Neutrophil (primary cell): ENCODE results near the gene KIF6.

ENCODE experiments used
- H3K27ac ChIP-seq: fragments of 200-600 bp; sonication (generic); 2 replicates; pipeline ENCODE4 v1.5.1; 2016; ENCODE audit warnings: mild to moderate bottlenecking, moderate library complexity
- H3K27me3 ChIP-seq: fragments of 200-600 bp; sonication (generic); 2 replicates; pipeline ENCODE4 v1.6.0; 2016; ENCODE audit warnings: mild to moderate bottlenecking
- H3K36me3 ChIP-seq: fragments of 200-600 bp; sonication (generic); 2 replicates; pipeline ENCODE4 v1.5.1; 2017
- H3K4me1 ChIP-seq, 2 experiments: fragments of 200-600 bp in 1 of 2; sonication (generic) in 1 of 2; 1 replicate in 1 of 2; 2 replicates in 1 of 2; pipeline versions ENCODE4 v1.5.1 to v1.6.1; 2013 to 2016; ENCODE audit warnings: low read depth in 1 of 2, low read length in 1 of 2, mild to moderate bottlenecking in 1 of 2, moderate library complexity in 1 of 2; ENCODE audit not compliant: control insufficient read depth in 1 of 2, insufficient read depth in 1 of 2
- H3K4me3 ChIP-seq, 2 experiments: fragments of 200-600 bp in 1 of 2; sonication (generic) in 1 of 2; 1 replicate in 1 of 2; 2 replicates in 1 of 2; pipeline ENCODE4 v1.5.1; 2013 to 2016; ENCODE audit warnings: low read depth in 1 of 2, low read length in 1 of 2, mild to moderate bottlenecking in 1 of 2, moderate library complexity in 1 of 2
- H3K9me3 ChIP-seq: fragments of 200-600 bp; sonication (generic); 2 replicates; pipeline ENCODE4 v1.5.1; 2016
- TF ChIP-seq, protein P1 (sequence below): fragments of 200-600 bp; sonication (generic); IDR thresholded peaks from 2 replicates; pipeline ENCODE4 v1.5.1; 2016; ENCODE audit warnings: antibody characterized with exemption

Gene KIF6

GRCh38 chr6:39320363-39320984 lies 404.7 kb downstream of the KIF6 start:
- Histone ChIP-seq H3K4me1 (no peaks in the 10 kb centered on the region), H3K27ac (no peak overlapping the region), H3K4me3 (no peak overlapping the region), H3K9me3 (no peaks in the 10 kb centered on the region), H3K36me3 (no peaks in the 10 kb centered on the region), H3K27me3 (peaks cover 66% of the 10 kb centered on the region)
- TF ChIP-seq, protein P1, sequence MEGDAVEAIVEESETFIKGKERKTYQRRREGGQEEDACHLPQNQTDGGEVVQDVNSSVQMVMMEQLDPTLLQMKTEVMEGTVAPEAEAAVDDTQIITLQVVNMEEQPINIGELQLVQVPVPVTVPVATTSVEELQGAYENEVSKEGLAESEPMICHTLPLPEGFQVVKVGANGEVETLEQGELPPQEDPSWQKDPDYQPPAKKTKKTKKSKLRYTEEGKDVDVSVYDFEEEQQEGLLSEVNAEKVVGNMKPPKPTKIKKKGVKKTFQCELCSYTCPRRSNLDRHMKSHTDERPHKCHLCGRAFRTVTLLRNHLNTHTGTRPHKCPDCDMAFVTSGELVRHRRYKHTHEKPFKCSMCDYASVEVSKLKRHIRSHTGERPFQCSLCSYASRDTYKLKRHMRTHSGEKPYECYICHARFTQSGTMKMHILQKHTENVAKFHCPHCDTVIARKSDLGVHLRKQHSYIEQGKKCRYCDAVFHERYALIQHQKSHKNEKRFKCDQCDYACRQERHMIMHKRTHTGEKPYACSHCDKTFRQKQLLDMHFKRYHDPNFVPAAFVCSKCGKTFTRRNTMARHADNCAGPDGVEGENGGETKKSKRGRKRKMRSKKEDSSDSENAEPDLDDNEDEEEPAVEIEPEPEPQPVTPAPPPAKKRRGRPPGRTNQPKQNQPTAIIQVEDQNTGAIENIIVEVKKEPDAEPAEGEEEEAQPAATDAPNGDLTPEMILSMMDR: no peak

GRCh38 chr6:39319621-39320362 lies 405.4 kb downstream of the KIF6 start:
- Histone ChIP-seq H3K27ac (no peak overlapping the region), H3K27me3 (peaks cover 73% of the 10 kb centered on the region), H3K9me3 (no peaks in the 10 kb centered on the region), H3K4me3 (no peak overlapping the region), H3K36me3 (no peaks in the 10 kb centered on the region), H3K4me1 (peaks cover 0 to 5% of the 10 kb centered on the region in 2 experiments)
- TF ChIP-seq, protein P1: no peak

GRCh38 chr6:39317256-39317655 lies 408.0 kb downstream of the KIF6 start:
- Histone ChIP-seq H3K4me1 (peaks cover 14 to 17% of the 10 kb centered on the region in 2 experiments), H3K27me3 (peaks cover 92% of the 10 kb centered on the region), H3K27ac (no peak overlapping the region), H3K9me3 (no peaks in the 10 kb centered on the region), H3K36me3 (no peaks in the 10 kb centered on the region), H3K4me3 (no peak overlapping the region)
- TF ChIP-seq, protein P1: no peak

GRCh38 chr6:39314273-39314795 lies 410.9 kb downstream of the KIF6 start, which contains the start of gene KCNK17:
Gene KCNK17, minus strand, starts transcription at chr6:39314419. Its CDS starts 99 bp downstream, at chr6:39314320.
- peaks cover 94% of the 10 kb centered on the region for H3K27me3 ChIP-seq
- TF ChIP-seq, protein P1: no peak

DNA sequence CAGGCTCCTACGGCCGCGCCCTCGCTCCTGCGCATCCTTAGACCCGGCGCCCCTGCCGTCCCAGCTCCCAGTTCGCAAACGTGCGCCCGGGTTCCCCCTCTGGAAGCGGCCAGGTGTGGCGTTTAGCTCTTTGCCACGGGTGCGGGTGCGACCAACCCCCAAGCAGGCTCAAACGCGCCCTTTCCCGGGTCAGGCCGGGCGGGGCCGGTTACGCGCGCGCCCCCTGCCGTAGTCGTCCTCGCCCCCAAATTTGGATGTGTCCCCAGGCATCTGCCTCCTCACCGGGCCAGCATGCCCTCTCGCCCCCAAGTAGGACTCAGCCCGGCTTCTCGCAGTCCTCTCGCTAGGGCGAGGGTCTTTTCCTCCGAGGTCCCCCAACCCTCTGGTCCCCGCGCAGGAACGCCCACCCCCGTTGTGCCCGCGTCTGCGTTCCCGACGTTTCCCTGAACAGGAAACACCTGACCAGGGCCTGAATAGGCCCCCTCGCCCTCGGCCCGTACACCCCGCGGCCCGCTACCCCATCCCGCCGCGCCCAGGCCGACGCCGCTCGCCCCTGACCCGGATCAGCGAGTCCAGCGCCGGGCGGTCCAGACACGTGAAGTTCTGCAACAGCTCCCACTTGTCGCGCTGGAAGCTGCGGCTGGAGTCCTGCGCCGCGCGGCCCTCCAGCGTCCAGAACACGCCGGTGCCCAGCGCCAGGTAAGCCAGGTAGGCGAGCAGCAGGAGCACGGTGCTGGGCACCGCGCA lies 411.5 kb downstream of the KIF6 start:
- no peaks in the 10 kb centered on the region for H3K36me3 ChIP-seq
- H3K9me3 ChIP-seq: no peaks in the 10 kb centered on the region
- H3K27ac ChIP-seq: no peak overlapping the region
- peaks cover 14 to 17% of the 10 kb centered on the region in 2 experiments for H3K4me1 ChIP-seq
- peak overlapping the region in 1 of 2 experiments; percentile 18 for H3K4me3 ChIP-seq
- TF ChIP-seq, protein P1: no peak
- peaks cover 87% of the 10 kb centered on the region for H3K27me3 ChIP-seq

More at GRCh38 chr6:39314273-39314795, 410.9 kb downstream of the KIF6 start, which contains the start of gene KCNK17:
- H3K4me1 ChIP-seq: peaks cover 14 to 17% of the 10 kb centered on the region in 2 experiments
- H3K27ac ChIP-seq: no peak within 1 kb of the TSS
- no peaks in the 10 kb centered on the region for H3K9me3 ChIP-seq
- H3K4me3 ChIP-seq: peak within 1 kb of the TSS in 1 of 2 experiments; percentile 18
- H3K36me3 ChIP-seq: no peaks in the 10 kb centered on the region
